ENCODE data around the gene MCM9. TPM values are rescaled to one million over a fixed set of nuclear protein-coding genes. Genes with fewer than 3 reads are reported as not detected.

Gene MCM9
- total and polyA plus RNA-seq, 2 donors (not counting 1 experiment from before 2014, with no cell fraction given): 1.2 to 9.6 TPM

- Histone ChIP-seq H3K9ac (ENCODE audit: insufficient read depth, low read length) (no peak overlapping the region), H4K20me1 (ENCODE audit: control insufficient read depth, extremely low read depth, insufficient read depth, low read length) (no peaks in the 10 kb centered on the region), H3K79me2 (ENCODE audit: control insufficient read depth, insufficient read depth, low read length) (no peaks in the 10 kb centered on the region), H3K4me2 (ENCODE audit: extremely low read depth, insufficient read depth, low read length) (no peak overlapping the region), H3K4me1 (ENCODE audit: control insufficient read depth, extremely low read depth, insufficient read depth, low read length) (no peaks in the 10 kb centered on the region), H3K36me3 (ENCODE audit: control insufficient read depth, insufficient read depth, low read length) (no peaks in the 10 kb centered on the region), H3K9me3 (ENCODE audit: control insufficient read depth, insufficient read depth, low read depth, low read length) (no peaks in the 10 kb centered on the region), H2AFZ (ENCODE audit: low read length) (no peak overlapping the region), H3K27me3 (ENCODE audit: control insufficient read depth, insufficient read depth, low read length) (no peaks in the 10 kb centered on the region), H3K4me3 (replicated peaks in 1 of 4; ENCODE audit: control extremely low read depth in 1 of 4, insufficient read depth in 1 of 4, low read depth in 3 of 4, low read length in 4 of 4) (no peak overlapping the region), H3K27ac (ENCODE audit: insufficient read depth, low read length) (no peak overlapping the region)
- no peak for DNase-seq (ENCODE audit: low read depth in 2 of 2)
- TF ChIP-seq EZH2 (IDR thresholded peaks at IDR 0.05; ENCODE audit: low read length, missing control alignments) (no peak), CTCF (conservative IDR thresholded peaks at IDR 0.05 in 1 of 2, IDR thresholded peaks at IDR 0.05 in 1 of 2; ENCODE audit: low read depth in 1 of 2, low read length in 2 of 2) (peak in 1 of 2 donors; percentile 30)
Measured at GRCh38 chr6:118930680-118931079, 4.3 kb downstream of the MCM9 start.

- H2AFZ ChIP-seq (ENCODE audit: low read length): no peak overlapping the region
- H3K9ac ChIP-seq (ENCODE audit: insufficient read depth, low read length): no peak overlapping the region
- H3K4me3 ChIP-seq (replicated peaks in 1 of 4; ENCODE audit: control extremely low read depth in 1 of 4, insufficient read depth in 1 of 4, low read depth in 3 of 4, low read length in 4 of 4): no peak overlapping the region
- H3K4me1 ChIP-seq (ENCODE audit: control insufficient read depth, extremely low read depth, insufficient read depth, low read length): no peaks in the 10 kb centered on the region
- no peaks in the 10 kb centered on the region for H4K20me1 ChIP-seq (ENCODE audit: control insufficient read depth, extremely low read depth, insufficient read depth, low read length)
- DNase-seq (ENCODE audit: low read depth in 2 of 2): no peak
- H3K27ac ChIP-seq (ENCODE audit: insufficient read depth, low read length): no peak overlapping the region
- H3K27me3 ChIP-seq (ENCODE audit: control insufficient read depth, insufficient read depth, low read length): no peaks in the 10 kb centered on the region
- TF ChIP-seq CTCF (conservative IDR thresholded peaks at IDR 0.05 in 1 of 2, IDR thresholded peaks at IDR 0.05 in 1 of 2; ENCODE audit: low read depth in 1 of 2, low read length in 2 of 2): no peak
- TF ChIP-seq EZH2 (IDR thresholded peaks at IDR 0.05; ENCODE audit: low read length, missing control alignments): no peak
- H3K79me2 ChIP-seq (ENCODE audit: control insufficient read depth, insufficient read depth, low read length): no peaks in the 10 kb centered on the region
- no peak overlapping the region for H3K4me2 ChIP-seq (ENCODE audit: extremely low read depth, insufficient read depth, low read length)
- no peaks in the 10 kb centered on the region for H3K9me3 ChIP-seq (ENCODE audit: control insufficient read depth, insufficient read depth, low read depth, low read length)
- no peaks in the 10 kb centered on the region for H3K36me3 ChIP-seq (ENCODE audit: control insufficient read depth, insufficient read depth, low read length)
Measured at GRCh38 chr6:118923035-118923434, 11.9 kb downstream of the MCM9 start.

GRCh38 chr6:118921084-118921483, 13.9 kb downstream of the MCM9 start:
- Histone ChIP-seq H3K27me3 (ENCODE audit: control insufficient read depth, insufficient read depth, low read length) (no peaks in the 10 kb centered on the region), H3K36me3 (ENCODE audit: control insufficient read depth, insufficient read depth, low read length) (no peaks in the 10 kb centered on the region), H2AFZ (ENCODE audit: low read length) (no peak overlapping the region), H3K9me3 (ENCODE audit: control insufficient read depth, insufficient read depth, low read depth, low read length) (no peaks in the 10 kb centered on the region), H3K9ac (ENCODE audit: insufficient read depth, low read length) (no peak overlapping the region), H4K20me1 (ENCODE audit: control insufficient read depth, extremely low read depth, insufficient read depth, low read length) (no peaks in the 10 kb centered on the region), H3K4me1 (ENCODE audit: control insufficient read depth, extremely low read depth, insufficient read depth, low read length) (no peaks in the 10 kb centered on the region), H3K4me2 (ENCODE audit: extremely low read depth, insufficient read depth, low read length) (no peak overlapping the region), H3K4me3 (replicated peaks in 1 of 4; ENCODE audit: control extremely low read depth in 1 of 4, insufficient read depth in 1 of 4, low read depth in 3 of 4, low read length in 4 of 4) (no peak overlapping the region), H3K79me2 (ENCODE audit: control insufficient read depth, insufficient read depth, low read length) (no peaks in the 10 kb centered on the region), H3K27ac (ENCODE audit: insufficient read depth, low read length) (no peak overlapping the region)
- no peak for DNase-seq (ENCODE audit: low read depth in 2 of 2)
- TF ChIP-seq CTCF (conservative IDR thresholded peaks at IDR 0.05 in 1 of 2, IDR thresholded peaks at IDR 0.05 in 1 of 2; ENCODE audit: low read depth in 1 of 2, low read length in 2 of 2): no peak
- no peak for TF ChIP-seq EZH2 (IDR thresholded peaks at IDR 0.05; ENCODE audit: low read length, missing control alignments)
